Natural killer cell (primary cell): Measurements from ENCODE around the gene CWF19L2. TPM values are rescaled to one million over a fixed set of nuclear protein-coding genes. Genes with fewer than 3 reads are reported as not detected.

Source experiments
- ATAC-seq, 3 donors: fragments of 150-1000 bp in 2 of 3; fragments of 200-7000 bp in 1 of 3; cut with Tn5 transposase; 1 replicate in 1 of 3; 2 replicates in 2 of 3; pipeline ENCODE4 v1.10.0; 2021; ENCODE audit warnings: mild to moderate bottlenecking in 2 of 3, moderate library complexity in 2 of 3
- DNase-seq, 2 donors: peaks; one replicate each; pipeline versions ENCODE4 v3.0.0 to v3.0.0-alpha.2; 2013 to 2021; ENCODE audit warnings: mixed read lengths in 1 of 2
- H3K27ac ChIP-seq: one replicate; pipeline ENCODE4 v1.5.1; 2013; ENCODE audit warnings: mild to moderate bottlenecking, low read length
- H3K27me3 ChIP-seq: one replicate; pipeline ENCODE4 v1.6.1; 2013; ENCODE audit warnings: low read length; ENCODE audit not compliant: control insufficient read depth, insufficient read depth
- H3K36me3 ChIP-seq: one replicate; pipeline ENCODE4 v1.6.1; 2013; ENCODE audit warnings: low read length; ENCODE audit not compliant: control insufficient read depth, insufficient read depth
- H3K4me1 ChIP-seq: one replicate; pipeline ENCODE4 v1.6.1; 2013; ENCODE audit warnings: low read length; ENCODE audit not compliant: control insufficient read depth, insufficient read depth
- H3K4me3 ChIP-seq: one replicate; pipeline ENCODE4 v1.5.1; 2013; ENCODE audit warnings: low read length
- H3K9me3 ChIP-seq: one replicate; pipeline ENCODE4 v1.6.1; 2013; ENCODE audit warnings: low read length; ENCODE audit not compliant: control insufficient read depth, insufficient read depth
- H3K27ac Mint-ChIP-seq, 2 donors: one replicate each; pipeline ENCODE4 v1.8.0; 2022; ENCODE audit warnings: mild to moderate bottlenecking in 2 of 2, mixed read lengths in 2 of 2, moderate library complexity in 1 of 2
- H3K27me3 Mint-ChIP-seq, 2 donors: one replicate each; pipeline ENCODE4 v1.8.0; 2022; ENCODE audit warnings: low read depth in 2 of 2, mixed read lengths in 2 of 2
- H3K36me3 Mint-ChIP-seq: one replicate; pipeline ENCODE4 v1.8.0; 2022; ENCODE audit warnings: mixed read lengths
- H3K4me1 Mint-ChIP-seq, 2 donors: one replicate each; pipeline ENCODE4 v1.8.0; 2022; ENCODE audit warnings: mixed read lengths in 2 of 2
- H3K4me3 Mint-ChIP-seq: one replicate; pipeline ENCODE4 v1.8.0; 2022; ENCODE audit warnings: mild to moderate bottlenecking, moderate library complexity, mixed read lengths
- H3K9me3 Mint-ChIP-seq, 2 donors: one replicate each; pipeline ENCODE4 v1.8.0; 2022; ENCODE audit warnings: mixed read lengths in 2 of 2
- WGBS: methylation state at CpG from one replicate; pipeline ENCODE4 v1.1.7; 2013; ENCODE audit warnings: missing lambda C conversion rate; ENCODE audit not compliant: insufficient coverage; 5-methylcytosine and 5-hydroxymethylcytosine counted together
- intact Hi-C: fragments of 100-400 bp; cut with micrococcal nuclease; formaldehyde crosslinking; loops from one replicate; pipeline ENCODE4 v1.14.2; 2022
- total RNA-seq, 4 donors: library from RNA; stranded (reverse); fragments of 120-200 nt in 1 of 4; gene quantifications; one replicate each; pipeline versions ENCODE4 v1.2.3 to v1.2.4, GENCODE V29; 2013 to 2022
- TF ChIP-seq, protein P1 (sequence below): fragments of 200-600 bp; IDR thresholded peaks from one replicate; pipeline ENCODE4 v1.8.0; 2022; ENCODE audit warnings: antibody characterized with exemption

Gene CWF19L2
- total RNA-seq, 3 donors from 2014 or later (not counting 1 experiment from before 2014, with no cell fraction given): 25.8 to 34.8 (median 28.0) TPM

DNA sequence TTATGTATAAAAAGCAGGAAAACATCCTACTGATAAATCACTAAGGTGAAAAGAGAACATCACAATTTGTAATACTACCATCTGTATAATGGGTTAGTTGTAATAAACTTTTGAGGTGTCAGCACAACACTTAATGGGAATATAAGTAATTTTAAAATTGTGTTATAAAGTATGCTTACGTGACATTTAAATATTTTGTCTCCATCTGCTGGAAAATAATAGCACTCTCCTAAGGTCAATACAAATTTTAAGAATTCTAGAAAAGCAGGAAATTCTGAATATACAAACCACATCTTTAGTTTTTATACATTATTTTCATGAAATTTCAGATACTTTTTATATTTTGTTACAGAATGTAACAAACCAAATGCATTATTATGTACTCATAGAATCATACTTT lies 19.5 kb downstream of the CWF19L2 start:
- peaks cover 7% of the 10 kb centered on the region for H3K36me3 Mint-ChIP-seq
- no peaks in the 10 kb centered on the region for H3K9me3 ChIP-seq
- H3K4me1 Mint-ChIP-seq: no peaks in the 10 kb centered on the region
- WGBS: no CpG with 5 or more reads among the region's 1 CpG
- H3K4me3 Mint-ChIP-seq: no peak overlapping the region
- DNase-seq (no peak), ATAC-seq (no peak)
- H3K9me3 Mint-ChIP-seq: no peaks in the 10 kb centered on the region
- H3K36me3 ChIP-seq: peaks cover 54% of the 10 kb centered on the region
- TF ChIP-seq, protein P1, sequence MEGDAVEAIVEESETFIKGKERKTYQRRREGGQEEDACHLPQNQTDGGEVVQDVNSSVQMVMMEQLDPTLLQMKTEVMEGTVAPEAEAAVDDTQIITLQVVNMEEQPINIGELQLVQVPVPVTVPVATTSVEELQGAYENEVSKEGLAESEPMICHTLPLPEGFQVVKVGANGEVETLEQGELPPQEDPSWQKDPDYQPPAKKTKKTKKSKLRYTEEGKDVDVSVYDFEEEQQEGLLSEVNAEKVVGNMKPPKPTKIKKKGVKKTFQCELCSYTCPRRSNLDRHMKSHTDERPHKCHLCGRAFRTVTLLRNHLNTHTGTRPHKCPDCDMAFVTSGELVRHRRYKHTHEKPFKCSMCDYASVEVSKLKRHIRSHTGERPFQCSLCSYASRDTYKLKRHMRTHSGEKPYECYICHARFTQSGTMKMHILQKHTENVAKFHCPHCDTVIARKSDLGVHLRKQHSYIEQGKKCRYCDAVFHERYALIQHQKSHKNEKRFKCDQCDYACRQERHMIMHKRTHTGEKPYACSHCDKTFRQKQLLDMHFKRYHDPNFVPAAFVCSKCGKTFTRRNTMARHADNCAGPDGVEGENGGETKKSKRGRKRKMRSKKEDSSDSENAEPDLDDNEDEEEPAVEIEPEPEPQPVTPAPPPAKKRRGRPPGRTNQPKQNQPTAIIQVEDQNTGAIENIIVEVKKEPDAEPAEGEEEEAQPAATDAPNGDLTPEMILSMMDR: no peak
- H3K27ac Mint-ChIP-seq: no peak overlapping the region
- intact Hi-C loops: no loop called here
- H3K27me3 ChIP-seq: no peaks in the 10 kb centered on the region
- H3K27me3 Mint-ChIP-seq: no peaks in the 10 kb centered on the region
- H3K27ac ChIP-seq: no peak overlapping the region
- no peak overlapping the region for H3K4me3 ChIP-seq
- no peaks in the 10 kb centered on the region for H3K4me1 ChIP-seq

DNA sequence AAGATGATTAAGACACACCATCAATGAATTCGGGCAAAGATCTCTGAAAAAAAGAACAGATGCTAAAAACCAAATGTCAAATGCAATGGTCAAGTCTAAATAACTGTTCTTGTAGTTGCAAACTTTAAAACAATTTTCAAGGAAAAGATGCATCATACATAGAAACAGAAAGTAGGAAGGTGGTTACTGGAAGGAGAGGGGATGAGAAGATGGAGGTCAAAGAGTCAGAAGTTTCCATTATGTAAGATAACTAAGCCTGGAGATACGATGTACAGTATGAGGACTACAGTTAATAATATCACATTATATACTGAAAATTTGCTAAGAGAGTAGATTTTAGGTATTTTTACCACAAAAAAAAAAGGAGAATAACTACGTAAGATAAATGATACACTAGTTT lies 27.1 kb downstream of the CWF19L2 start:
- TF ChIP-seq, protein P1: no peak
- DNase-seq (no peak), ATAC-seq (no peak)
- H3K36me3 Mint-ChIP-seq: peaks cover 18% of the 10 kb centered on the region
- no peaks in the 10 kb centered on the region for H3K9me3 ChIP-seq
- H3K4me1 ChIP-seq: no peaks in the 10 kb centered on the region
- H3K27ac Mint-ChIP-seq: no peak overlapping the region
- intact Hi-C loops: no loop called here
- no peaks in the 10 kb centered on the region for H3K9me3 Mint-ChIP-seq
- peaks cover 4 to 5% of the 10 kb centered on the region in 2 donors for H3K4me1 Mint-ChIP-seq
- H3K27me3 Mint-ChIP-seq: no peaks in the 10 kb centered on the region
- H3K36me3 ChIP-seq: peaks cover 32% of the 10 kb centered on the region
- no peak overlapping the region for H3K4me3 ChIP-seq
- H3K27ac ChIP-seq: no peak overlapping the region
- no peaks in the 10 kb centered on the region for H3K27me3 ChIP-seq
- H3K4me3 Mint-ChIP-seq: no peak overlapping the region
- WGBS: 86% methylated on average over 1 of the region's 3 CpGs

DNA sequence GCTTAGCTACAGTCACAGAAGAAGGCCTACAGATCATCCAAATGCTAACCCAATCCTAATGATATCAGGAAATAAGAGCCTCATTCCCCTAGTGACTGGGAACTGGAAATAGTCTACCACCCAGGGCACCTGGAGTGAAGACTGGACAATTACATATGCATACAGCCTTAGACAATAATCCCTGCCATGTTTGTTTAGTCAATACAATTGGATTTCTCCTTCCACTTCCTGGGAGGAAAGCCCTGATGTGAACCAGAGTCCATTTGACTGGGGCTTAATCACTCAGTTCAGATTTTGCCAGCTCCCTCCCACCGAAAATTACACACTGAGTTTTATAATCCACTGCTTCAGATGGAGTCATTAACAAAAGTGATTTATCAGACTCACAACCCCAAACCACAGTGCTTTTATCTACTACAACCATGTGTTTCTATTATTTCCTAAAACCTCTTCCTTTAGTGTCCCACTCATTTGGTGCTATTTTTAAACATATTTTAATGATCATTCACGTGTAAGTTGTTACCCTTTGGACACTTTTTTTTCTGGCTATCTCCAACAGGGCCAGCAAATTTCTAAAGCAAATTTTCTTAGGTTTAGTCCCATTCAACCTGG lies 29.9 kb downstream of the CWF19L2 start:
- H3K27me3 ChIP-seq: no peaks in the 10 kb centered on the region
- Mint-ChIP-seq H3K27me3 (no peaks in the 10 kb centered on the region), H3K4me3 (no peak overlapping the region), H3K36me3 (peaks cover 23% of the 10 kb centered on the region), H3K9me3 (no peaks in the 10 kb centered on the region), H3K27ac (no peak overlapping the region), H3K4me1 (peaks cover 4 to 5% of the 10 kb centered on the region in 2 donors)
- ATAC-seq: no peak
- no peaks in the 10 kb centered on the region for H3K9me3 ChIP-seq
- H3K4me1 ChIP-seq: no peaks in the 10 kb centered on the region
- H3K36me3 ChIP-seq: peaks cover 39% of the 10 kb centered on the region
- DNase-seq: no peak
- H3K27ac ChIP-seq: no peak overlapping the region
- WGBS: 67% methylated on average over 2 of the region's 2 CpGs
- H3K4me3 ChIP-seq: no peak overlapping the region
- intact Hi-C loops: no loop called here
- TF ChIP-seq, protein P1: no peak

DNA sequence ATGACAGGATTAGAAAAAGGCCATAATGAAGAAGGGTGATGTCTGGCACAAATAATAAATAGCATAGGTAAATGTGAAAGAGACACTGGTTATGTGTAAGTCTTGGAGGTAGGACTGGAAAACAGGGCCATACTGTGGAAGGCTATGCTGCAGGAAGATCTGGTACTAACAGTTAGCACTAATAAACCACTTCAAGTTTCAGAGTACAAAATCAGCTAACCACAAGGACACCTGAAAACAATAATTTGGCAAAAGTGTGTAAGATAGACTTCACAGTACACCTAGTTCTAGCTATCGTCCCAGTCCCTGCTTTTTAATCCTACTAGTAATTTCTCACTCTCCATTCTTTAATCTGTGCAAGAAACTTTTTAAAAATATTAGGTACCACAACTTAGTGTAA lies 44.3 kb downstream of the CWF19L2 start:
- WGBS: 89% methylated on average over 1 of the region's 1 CpG
- Histone ChIP-seq H3K36me3 (peaks cover 39% of the 10 kb centered on the region), H3K9me3 (no peaks in the 10 kb centered on the region), H3K4me1 (no peaks in the 10 kb centered on the region), H3K4me3 (no peak overlapping the region), H3K27ac (no peak overlapping the region), H3K27me3 (no peaks in the 10 kb centered on the region)
- intact Hi-C loops: no loop called here
- no peaks in the 10 kb centered on the region for H3K27me3 Mint-ChIP-seq
- H3K4me3 Mint-ChIP-seq: no peak overlapping the region
- no peaks in the 10 kb centered on the region for H3K4me1 Mint-ChIP-seq
- TF ChIP-seq, protein P1: no peak
- H3K9me3 Mint-ChIP-seq: no peaks in the 10 kb centered on the region
- DNase-seq (no peak), ATAC-seq (no peak)
- peaks cover 12% of the 10 kb centered on the region for H3K36me3 Mint-ChIP-seq
- H3K27ac Mint-ChIP-seq: no peak overlapping the region
